Glomerular visceral epithelial cell (primary cell): ENCODE measurements around the gene KRT71.

Experiments
- DNase-seq: peaks from one replicate; pipeline ENCODE4 v3.0.0-alpha.2; 2016; ENCODE audit errors: extremely low spot score

KRT71 gene

DNA sequence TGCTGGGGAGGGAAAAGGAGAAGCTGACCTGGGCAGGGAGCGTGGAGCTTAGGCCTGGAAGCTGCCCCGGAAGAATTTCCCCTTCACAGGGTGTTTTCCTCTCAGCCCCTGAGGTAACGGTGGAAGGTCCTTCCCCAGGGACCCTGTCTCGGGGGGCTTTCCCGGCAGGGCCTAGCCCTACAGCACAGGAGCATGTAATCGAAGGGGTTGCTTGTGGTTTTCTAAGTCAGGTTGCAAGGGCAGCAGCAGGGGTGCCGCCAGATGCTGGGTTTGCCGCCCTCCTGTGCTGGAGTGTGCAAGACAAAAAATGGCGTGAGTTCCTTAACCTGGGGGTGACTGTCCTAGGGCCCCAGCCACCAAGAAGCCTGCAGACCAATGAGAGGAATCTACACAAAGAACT, 22.3 kb upstream of the KRT71 start:
- DNase-seq: no peak

DNA sequence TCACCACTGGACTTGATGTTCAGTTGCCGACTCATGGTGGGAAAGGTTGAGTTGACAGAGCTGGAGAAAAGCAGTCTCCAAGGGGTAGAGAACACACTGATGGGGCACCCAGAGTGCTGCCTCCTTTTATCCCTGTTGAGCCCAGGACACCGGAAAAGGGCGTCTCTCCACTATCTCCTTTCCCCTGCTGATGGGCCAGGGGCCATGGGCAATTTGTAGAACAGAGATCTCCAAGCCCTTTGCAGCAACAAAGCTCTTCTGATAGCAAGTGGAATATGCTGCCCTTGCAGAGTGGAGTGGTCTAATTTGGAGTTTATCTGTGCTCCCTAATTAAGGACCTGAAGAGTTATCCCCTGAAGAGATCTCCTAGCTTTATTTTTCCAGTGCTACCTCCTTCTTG, 20.8 kb upstream of the KRT71 start, which contains the start of gene KRT74:
Gene KRT74, minus strand, starts transcription at position 101 of the 400 bp plus-strand sequence. Its CDS starts 66 bp downstream, at position 35.
- DNase-seq: no peak

DNA sequence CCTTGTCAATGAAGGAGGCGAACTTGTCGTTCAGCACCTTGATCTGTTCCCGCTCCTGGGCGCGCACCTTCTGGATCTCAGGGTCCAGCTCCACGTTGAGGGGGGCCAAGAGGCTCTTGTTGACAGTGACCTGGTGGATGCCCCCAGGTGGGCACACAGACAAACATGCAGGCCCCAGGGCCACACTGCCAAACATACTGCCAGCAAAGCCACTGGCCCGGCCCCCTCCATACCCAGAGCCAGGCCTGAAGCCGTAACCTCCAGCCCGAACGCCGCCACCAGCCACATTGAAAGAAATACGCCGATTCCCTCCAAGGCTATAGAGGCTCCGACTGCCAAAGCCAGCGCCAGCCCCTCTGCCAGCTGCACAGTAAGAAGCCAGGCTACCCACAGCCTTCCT, 20.4 kb upstream of the KRT71 start:
- no peak for DNase-seq

DNA sequence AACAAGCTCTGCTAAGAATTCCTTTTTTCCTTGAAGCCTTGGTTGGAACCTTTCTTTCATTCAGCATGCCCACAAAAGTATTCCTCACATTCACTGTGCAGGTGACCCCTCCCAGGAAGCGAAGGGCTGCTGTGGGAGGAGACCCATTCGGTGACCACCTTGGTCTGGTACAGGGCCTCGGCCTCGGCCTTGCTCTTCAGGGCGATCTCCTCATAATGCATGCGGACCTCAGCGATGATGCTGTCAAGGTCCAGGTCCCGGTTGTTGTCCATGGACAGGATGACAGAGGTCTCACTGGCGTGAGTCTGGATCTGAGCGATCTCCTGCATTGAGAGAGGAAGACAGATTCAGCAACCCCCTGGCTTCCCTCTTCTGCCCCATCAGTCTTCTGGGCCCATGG, 17.6 kb upstream of the KRT71 start:
- DNase-seq: no peak

DNA sequence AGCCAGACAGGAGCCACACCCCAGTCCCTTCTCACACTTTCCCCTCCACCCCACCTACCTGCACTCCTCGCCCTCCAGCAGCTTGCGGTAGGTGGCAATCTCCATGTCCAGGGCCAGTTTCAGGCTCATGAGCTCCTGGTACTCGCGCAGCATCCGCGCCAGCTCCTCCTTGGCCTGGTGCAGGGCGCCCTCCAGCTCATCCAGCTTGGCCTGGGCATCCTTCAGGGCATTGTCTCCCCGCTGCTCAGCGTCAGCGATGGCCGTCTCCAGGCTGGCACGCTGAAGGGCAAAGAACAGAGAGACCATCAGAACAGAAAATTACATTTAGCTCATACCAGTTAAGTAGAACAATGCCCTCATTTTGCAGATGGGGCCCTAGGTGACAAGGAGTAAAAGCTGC, 15.2 kb upstream of the KRT71 start:
- DNase-seq: no peak

DNA sequence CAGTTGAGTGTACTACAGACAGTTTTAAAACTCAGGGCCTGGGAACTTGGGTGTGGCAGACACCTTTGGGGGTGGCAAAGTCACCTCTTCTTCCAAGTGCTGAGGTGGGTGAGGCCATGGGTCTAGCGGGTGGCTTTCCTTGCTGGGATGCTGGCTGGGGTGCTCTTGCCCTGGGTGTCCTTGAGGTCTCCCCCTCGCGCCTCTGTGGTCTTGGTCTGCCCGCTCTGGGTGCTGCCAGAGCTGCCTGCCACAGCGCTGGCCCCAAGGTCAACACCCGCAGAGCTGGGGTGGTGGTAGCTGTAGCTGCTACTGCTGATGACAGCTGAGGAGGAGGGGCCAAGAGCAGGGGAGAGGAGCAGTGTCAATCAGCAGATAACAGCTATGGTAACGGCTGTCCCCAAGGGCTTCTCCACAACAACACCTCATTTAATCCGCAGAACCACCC, 13.9 kb upstream of the KRT71 start:
- no peak for DNase-seq

DNA sequence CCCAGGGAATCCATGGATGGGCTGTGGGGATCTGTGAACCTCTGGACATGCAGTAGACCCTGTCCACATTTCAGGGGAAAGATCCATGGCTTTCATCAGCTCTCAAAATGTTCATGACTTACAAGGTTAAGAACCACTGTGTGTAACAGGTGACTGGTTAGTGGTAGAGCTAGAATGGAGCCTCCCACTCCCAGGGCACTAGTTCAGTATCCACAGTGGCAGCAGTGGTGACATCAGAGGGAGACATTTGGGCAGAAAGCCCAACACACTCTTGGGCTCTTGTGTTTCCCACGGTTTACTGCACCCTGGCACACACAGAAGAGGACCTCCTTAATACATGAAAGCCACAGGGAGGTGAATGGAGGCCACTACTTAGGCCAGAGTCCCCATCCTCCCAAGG, 11.6 kb upstream of the KRT71 start:
- DNase-seq: no peak

DNA sequence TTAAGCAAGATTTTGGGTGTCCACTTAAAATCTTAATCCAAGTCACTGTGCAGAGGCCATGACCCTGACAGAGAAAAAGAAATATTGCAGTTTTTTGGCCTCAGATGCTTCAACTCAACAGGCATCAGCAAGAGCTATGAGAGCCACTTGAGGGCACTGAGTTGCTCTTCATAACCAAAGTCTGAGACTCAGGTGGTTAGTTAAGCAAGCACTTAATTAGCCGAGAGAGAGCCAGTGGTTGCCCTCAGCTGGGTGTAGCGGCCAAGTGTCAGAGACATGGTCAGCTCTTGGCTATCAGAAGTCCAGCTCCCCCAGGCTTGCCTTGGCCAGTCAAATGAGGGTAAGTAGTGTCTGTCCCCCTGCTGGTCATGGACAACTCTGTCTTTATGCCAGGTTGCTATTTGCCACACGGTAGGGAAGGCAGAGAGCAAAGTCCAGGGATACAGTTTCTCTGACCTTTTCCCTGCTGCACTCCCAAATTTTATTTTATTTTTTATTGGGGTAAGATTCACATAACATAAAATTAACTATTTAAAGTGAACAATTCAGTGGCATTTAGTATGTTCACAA, 9.0 kb upstream of the KRT71 start:
- DNase-seq: no peak

DNA sequence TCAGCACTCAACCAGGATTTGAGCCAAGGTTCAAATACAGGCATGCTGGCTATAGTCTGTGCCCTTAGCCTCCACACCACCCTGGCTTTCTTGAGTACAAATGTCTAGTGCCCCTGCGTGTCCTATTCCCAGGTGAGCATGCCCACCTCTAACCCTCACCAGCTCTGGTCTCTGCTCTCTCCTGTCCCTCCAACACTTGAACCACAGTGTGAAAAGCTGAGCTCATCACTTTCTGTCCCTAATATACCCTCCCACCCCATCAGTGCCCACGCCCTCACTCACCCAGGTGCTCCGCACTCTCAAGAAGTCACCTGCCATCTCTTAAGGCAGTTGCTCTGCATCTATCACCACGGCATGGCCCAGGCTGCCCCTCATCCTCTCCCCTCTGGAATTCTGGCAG, 7.0 kb upstream of the KRT71 start:
- no peak for DNase-seq

DNA sequence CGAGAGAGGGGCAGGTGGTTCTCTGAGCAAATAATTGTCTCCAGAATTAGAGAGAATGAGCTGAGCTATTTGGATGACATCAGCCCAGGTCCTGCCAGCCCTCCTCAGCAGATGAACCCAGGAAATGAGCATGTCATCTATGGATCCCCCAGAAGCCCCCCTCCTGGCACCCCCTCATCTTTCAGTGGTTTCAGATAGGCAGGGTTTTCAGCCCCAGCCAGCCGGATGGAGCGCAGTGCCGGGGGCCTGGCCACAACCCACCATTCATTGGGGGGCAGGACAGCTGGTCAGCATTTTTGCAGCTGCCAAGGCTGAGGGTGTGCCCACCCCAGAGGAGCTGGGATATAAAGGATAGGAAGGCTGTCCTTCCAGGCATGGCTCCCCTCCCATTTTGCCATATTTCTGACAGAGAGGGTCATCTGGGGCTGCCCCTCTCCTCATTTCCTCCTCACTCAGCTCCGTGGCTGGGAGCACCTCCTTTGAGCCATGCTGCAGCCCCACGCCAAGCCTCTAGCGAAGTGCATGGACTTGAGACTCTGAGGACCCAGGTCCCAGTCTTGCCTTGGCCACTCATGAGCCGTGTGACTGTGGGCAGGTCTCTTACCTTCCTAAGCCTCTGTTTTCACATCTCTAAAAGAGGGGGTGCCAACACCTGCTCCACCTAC, 6.0 kb upstream of the KRT71 start:
- DNase-seq: no peak

DNA sequence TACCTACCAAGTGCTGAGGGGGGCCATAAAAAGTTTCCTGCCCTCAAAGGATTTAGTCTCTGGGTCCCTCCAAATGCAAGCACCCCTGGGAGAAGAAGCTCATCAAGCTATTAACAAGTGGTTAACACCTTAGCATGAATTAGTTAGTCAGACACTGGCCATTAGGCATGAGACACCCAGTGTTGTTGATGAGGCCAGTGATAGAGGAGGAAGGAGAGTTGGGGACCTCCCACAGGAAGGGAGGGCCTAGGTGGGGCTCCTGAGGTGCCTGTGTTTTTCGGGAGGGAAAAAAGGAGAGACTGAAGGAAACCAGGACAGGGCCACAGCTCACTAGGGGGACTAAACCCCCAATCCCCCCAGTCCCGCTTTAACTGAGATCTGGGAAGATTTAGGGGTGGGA, 4.5 kb upstream of the KRT71 start:
- DNase-seq: no peak

DNA sequence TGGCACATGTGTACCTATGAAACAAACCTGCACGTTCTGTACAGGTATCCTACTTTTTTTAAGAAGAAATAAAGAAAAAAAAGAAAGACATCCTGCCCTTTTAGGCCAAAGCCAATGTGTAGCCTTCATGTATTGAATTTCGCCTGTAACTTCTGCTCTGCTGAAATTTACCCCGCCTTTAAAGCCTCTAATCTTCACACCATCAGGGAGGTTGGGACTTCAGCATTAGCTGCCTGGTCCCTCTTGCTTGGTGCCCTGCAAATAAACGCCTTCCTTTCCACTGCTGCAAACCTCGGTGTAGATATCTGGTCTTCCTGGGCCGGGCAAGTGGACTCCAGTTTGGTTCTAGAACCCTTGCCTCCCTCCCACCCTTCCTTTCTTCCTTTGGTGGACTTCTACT, 2.6 kb upstream of the KRT71 start:
- no peak for DNase-seq

DNA sequence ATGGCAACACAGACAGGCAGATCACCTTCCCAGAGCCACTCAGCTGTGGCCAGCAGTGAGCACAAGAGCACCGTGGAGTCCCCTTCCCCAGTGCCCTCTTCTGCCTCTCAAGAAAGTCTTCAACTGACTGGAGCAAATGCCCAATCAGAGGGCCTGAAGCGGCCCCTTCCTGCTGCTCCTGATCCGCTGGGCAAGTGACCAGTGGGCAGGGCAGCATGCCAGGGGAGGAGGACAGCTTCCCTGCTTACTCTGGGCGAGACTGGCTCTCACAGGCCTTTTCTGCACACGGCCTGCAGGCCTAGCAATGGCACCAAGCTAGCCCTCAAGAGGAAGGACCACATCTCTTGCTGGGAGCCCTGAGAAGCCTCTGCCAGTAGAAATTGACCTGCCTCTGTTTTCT, 890 bp downstream of the KRT71 start:
- no peak for DNase-seq

DNA sequence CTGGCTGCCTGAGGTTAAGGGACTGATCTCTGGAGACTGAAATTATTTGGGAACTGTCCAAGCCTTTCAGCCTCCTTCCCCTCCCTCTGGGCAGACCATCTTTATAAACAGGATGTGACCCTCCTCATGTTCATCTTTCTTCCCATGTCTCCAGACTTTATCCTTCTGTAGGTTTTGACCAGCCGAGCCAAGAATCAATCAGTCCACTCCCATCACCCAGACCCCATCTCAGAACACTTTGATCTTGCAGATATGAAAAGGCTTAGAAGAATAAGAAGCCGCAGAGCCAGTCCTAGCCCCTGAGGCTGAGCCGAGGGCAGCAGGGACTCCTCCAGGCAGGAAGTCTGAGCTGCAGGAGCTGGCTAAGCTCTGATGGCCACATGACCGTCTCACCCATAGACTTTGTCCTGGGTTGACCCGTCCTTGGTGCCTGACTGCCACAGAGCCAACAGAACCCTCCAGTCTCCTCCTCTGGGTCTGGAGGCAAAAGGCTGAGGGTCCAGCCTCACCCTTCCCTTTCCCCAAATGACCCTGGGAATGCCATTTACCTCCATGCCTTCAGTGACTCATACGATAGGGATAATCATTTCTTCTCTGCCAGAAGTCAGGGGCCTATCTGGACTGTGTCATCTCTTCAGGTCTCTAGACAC, 1.6 kb downstream of the KRT71 start:
- DNase-seq: no peak

DNA sequence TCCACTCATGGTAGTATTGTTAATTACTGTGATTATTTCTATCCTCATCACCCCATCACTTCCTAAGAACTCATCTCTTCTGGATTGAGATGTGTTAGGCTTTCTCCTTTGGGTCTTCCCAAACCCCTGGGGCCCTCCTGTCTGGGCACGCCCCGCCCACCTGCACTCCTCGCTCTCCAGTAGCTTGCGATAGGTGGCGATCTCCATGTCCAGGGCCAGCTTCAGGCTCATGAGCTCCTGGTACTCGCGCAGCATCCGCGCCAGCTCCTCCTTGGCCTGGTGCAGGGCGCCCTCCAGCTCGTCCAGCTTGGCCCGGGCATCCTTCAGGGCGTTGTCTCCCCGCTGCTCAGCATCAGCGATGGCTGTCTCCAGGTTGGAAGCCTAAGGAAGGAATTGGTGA, 6.8 kb downstream of the KRT71 start:
- no peak for DNase-seq

DNA sequence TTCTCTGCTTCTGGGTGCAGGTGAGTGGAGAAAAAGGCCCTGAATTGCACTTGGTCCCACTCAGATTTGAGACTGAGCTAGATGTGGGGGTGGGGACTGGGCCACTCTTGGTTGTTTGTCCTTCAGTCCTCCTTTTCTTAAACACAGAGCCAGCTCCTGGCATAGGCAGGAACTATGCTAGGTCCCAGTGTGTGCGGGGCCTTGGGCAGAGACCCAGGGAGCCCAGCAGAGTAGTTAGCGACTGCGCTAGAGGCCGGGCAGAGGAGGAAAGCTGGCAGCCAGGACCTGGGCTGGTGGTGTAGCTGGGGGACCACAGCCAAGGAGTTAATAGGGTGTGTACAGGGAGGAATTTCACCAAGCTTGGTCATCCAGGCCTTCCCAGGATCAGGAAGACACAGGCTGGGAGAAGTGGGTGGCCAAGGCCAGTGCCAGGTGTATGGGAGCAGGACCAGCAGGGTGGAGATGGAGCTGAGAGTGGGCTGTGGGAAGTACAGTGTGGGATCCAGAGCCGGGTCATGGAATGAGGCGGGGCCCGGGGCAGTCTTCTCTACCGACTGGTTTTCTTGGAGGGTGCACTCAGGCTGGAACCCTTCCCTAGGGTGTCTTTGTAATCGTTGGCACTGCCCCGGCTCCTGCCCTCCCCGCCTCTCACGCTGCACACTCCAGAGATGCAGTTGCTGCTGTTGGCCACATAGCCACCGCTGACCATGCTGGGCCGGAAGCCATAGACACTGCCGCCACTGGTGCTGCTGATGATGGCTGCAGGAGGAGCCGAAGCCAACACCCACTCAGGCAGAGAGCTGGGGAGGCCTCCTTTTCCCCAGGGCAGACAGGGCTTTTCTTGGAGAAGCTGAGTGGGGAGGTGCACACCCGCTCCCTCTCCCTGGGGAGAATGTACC, 8.7 kb downstream of the KRT71 start:
- DNase-seq: no peak

DNA sequence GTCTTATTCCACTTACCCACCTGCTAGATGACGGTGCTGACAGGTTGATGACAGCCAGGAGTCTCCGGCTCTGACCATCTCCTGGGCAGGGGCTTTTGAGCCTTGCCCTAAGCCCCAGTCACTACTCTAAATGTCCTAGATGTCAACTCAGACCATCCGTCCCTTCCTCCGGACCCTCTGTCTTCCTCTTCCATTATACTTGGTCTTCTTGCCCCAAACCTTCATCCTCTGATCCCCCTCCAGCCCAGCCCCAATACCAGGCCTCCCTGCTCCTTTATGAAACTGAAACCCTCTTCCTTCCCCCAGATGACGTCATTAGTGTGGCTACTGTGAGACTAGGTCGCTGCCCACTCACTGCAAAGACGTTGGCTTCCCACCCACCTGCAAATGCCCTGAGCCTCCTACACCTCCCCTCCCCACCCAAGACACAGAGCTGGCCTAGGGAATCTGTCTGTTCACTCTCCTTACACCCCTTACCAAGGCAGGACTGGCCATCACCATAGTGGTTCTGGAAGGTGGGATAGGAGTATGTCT, 10.1 kb downstream of the KRT71 start:
- no peak for DNase-seq

DNA sequence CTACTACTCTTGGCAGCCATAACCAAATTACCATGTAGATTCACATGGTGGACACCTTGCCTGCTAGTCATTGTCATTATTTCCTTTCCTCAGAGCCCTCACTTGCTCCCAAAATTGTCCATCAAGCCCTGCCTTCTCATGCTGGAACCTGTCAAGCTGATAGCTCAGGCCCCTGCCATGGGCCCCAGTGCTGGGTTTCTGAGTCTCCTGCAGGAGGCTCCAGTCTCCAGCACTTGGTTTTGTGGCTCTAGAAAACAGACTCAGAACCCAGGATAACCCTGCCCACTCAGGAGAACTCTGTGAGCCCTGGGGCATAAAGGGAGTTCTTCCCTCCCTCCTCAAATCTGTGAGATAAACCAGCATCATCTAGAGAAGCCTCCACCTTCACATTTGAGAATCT, 10.8 kb downstream of the KRT71 start:
- no peak for DNase-seq

DNA sequence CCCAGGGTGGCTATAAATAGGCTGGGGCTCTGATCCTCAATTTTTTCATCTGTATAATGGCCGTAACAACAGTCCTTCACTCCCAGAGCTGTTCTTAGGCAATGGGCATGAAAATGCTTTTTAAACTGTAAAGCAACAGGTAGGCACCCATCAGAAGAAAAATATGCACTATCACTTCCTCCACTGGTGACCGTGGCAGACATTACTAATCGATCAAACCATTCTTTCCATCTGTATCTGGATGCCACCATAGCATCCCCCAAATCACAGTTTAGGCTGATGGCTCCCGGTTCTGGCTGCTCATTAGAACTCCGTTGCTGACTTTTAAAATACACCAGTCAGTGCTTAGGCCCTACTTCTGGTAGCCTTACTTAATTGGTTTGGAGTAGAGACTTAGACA, 11.2 kb downstream of the KRT71 start:
- DNase-seq: no peak

DNA sequence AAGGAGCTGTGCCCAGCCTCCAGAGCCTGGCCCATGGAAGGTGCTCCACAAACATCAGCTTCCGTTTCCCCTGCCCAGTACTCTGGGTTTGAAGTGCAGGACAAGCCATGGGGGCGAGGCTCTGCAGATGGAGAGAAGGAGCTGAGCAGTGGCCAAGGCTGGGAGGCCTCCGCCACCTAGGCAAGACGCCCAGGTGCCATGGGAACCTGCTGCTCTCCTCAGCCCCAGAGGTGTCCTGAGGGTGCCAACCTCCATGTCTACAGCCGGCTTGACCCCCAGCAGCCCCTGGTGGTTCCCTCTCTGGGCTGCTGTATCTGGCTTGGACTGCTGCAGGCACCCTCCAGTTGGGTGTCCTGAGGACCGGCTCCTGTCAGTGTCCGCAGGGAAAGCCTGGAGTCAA, 12.4 kb downstream of the KRT71 start:
- no peak for DNase-seq

DNA sequence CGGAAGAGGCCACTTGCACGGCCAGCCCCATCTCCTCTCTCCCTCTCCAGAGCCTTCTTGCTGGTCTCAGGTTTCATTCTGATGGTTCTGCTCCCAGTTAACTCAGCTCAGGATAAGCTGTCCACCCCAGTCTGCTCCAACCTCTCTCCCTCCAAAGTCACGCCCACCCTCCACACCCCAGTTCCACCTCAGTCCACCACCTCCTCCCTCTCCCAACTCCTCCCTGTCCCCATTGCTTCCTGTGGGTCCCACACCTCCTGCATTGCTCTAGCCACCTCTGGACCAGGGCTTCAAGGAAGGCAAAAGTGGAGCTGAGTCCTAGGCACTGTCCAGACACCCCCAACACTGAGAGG, 13.1 kb downstream of the KRT71 start:
- DNase-seq: no peak

DNA sequence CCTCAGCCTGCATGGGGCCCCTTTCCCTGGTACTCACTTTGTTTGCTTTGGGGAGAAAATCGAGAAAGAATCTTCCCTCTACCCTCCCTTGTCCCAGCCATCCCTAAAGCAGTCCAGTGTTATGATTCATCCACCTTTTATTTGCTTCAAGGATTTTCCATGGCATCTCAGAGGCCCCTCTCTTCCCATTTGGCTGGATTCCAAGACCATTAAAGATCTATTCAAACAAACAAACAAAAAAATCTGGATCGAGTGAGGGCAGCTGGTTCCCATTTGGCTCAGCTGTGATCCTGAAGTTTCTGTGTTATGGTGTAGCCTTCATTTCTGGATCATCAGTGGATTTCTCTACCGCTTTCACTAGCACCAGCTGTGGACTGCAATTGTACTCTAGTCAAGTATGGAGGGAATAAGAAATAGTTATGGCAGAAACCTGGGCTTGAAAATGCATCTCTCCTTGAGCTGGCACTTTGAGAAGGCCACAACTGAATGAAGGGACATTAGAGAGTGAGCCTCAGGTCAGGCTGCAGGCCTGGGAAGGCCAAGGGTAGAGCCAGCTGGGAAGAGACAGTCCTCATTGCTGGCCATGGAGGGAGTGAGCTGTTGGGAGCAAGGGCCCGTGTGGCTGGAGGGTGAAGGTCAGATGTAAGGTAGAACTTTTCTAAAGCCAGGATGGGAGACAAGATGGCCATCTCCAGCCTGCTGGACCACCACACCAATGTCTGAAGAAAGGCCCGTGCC, 13.7 kb downstream of the KRT71 start:
- peak; percentile 12 for DNase-seq
